ENCODE results near the gene BRD3.
A peak's percentile ranks its signal among the peaks of the same experiment; 100 is the strongest.
"Not testable (repeated sequence)": the region's sequence is repeated elsewhere in the genome, so short reads cannot be mapped to it uniquely, and the experiment has no call there.

BRD3 gene

DNA sequence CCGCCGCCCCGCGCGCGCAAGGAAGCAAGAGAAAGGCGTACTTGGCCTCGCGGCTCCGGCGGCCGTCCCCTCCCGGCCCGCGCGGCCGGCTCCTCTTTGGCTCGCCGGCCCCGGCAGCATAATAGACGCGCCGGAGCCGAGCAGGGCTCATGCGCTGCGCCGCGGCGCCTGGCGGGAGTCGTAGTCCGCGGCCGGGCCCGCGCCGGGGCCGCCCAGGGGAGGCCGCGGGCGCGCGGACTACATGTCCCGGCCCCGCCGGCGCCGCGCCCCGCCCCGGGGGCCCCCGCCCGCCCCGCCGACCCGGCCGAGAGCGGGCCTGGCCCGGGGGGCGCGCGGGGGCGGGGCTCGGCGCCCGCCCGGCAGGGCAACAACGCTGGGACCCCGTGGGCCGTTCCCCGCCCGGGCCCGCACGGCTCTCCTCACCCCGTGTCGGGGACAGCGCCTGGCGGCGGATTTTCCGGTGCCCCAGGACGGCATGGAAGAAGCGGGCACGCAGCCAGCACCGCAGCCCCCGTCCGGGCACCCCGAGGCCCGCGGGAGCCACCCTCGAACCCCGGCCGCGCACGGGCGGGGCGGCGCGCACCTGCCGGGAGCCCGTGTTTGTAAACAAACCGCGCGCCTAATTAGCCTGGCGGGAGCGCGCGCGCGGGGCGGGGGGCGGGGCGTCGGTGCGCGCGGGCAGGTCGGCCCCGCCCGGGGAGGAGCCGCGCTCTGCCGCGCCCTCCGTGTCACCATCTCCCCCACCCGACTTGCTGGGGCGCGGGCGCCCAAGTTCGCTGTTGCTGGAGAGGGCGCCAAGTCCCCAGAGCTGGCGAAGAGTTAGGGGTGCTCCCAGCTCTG lies at the start of gene BRD3:
Gene BRD3, minus strand, starts transcription at position 123 of the 840 bp plus-strand sequence. CDS start 14,549 bp downstream, outside the sequence.
- Histone ChIP-seq H3K27ac (peak within 1 kb of the TSS; percentile 88 to 99), H3K4me3 (peak within 1 kb of the TSS; percentile 92)
- TF ChIP-seq, protein P1, sequence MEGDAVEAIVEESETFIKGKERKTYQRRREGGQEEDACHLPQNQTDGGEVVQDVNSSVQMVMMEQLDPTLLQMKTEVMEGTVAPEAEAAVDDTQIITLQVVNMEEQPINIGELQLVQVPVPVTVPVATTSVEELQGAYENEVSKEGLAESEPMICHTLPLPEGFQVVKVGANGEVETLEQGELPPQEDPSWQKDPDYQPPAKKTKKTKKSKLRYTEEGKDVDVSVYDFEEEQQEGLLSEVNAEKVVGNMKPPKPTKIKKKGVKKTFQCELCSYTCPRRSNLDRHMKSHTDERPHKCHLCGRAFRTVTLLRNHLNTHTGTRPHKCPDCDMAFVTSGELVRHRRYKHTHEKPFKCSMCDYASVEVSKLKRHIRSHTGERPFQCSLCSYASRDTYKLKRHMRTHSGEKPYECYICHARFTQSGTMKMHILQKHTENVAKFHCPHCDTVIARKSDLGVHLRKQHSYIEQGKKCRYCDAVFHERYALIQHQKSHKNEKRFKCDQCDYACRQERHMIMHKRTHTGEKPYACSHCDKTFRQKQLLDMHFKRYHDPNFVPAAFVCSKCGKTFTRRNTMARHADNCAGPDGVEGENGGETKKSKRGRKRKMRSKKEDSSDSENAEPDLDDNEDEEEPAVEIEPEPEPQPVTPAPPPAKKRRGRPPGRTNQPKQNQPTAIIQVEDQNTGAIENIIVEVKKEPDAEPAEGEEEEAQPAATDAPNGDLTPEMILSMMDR (IDR thresholded peaks at IDR 0.05) = no peak
- DNase-seq (ENCODE audit: low spot score) = peak; percentile 82

DNA sequence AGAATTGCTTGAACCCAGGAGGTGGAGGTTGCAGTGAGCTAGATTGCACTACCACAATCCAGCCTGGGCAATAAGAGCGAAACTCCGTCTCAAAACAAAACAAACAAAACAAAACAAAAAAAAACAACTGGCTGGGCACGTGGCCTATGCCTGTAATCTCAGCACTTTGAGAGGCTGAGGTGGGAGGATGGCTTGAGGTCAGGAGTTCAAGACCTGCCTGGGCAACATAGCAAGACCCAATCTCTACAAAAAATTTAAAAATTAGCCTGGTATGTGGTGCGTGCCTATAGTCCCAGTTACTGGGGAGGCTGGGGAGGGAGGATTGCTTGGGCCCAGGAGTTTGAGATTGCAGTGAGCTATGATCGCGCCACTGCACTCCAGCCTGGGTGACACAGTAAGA lies 44.7 kb upstream of the BRD3 start:
- DNase-seq (ENCODE audit: low spot score) = no peak
- H3K4me3 ChIP-seq = no peak overlapping the region
- TF ChIP-seq, protein P1 (IDR thresholded peaks at IDR 0.05) = no peak
- no peak overlapping the region for H3K27ac ChIP-seq

DNA sequence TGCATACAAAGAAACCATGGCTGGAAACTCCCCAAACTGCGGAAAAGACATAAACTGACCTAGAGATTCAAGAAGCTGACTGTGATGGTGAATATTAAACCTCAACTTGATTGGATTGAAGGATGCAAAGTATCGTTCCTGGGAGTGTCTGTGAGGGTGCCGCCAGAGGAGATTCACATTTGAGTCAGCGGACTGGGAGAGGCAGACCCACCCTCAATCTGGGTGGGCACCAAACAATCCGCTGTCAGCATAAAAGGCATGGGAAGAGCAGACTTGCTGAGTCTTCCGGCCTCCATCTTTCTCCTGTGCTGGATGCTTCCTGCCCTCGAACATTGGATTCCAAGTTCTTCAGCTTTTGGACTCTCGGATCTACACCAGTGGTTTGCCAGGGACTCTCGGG lies 43.2 kb upstream of the BRD3 start:
- DNase-seq (ENCODE audit: low spot score) = no peak
- Histone ChIP-seq H3K27ac (no peak overlapping the region), H3K4me3 (no peak overlapping the region)
- TF ChIP-seq, protein P1 (IDR thresholded peaks at IDR 0.05) = no peak

DNA sequence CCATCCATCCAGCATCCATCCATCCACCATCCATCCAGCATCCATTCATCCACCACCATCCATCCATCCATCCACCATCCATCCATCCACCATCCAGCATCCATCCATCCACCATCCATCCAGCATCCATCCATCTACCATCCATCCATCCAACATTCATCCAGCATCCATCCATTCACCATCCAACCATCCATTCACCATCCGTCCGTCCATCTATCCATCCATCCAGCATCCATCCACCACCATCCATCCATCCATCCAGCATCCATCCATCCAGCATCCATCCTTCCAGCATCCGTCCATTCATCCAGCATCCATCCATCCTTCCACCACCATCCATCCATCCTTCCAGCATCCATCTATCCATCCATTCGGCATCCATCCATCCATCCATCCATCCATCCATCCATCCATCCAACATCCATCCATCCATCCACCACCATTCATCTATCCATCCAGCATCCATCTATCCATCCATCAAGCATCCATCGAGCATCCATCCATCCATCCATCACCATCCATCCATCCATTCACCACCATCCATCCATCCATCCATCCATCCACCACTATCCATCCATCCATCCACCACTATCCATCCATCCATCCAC lies 35.7 kb upstream of the BRD3 start:
- DNase-seq (ENCODE audit: low spot score) = no peak
- no peak overlapping the region for H3K27ac ChIP-seq
- TF ChIP-seq, protein P1 (IDR thresholded peaks at IDR 0.05) = no peak
- H3K4me3 ChIP-seq = no peak overlapping the region

DNA sequence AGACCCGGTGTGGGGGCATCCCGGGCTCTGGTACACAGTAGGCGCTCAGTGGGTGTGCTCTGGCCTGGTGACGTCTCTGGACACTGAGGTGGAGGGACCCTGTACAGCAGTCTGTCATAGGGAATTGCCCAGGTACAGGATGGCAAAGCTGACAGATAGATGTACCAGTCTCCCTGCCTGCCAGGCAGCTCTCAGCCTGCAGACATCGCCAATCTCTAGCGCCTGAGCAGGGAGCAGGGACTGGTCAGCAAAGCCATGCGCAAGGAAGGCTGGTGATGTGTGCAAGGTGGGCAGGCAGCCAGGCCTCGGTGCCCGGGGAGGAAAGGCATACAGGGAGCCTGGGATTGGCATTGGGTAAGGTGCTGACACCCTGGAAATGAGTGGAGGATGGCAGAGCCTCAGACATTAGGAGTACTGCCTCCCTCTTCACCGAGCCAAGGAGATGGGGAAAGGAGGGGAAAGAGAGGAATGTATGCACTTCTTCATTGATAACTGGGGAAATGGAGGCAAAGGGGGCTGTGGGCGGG lies 33.9 kb upstream of the BRD3 start:
- DNase-seq (ENCODE audit: low spot score) = no peak
- TF ChIP-seq, protein P1 (IDR thresholded peaks at IDR 0.05) = no peak
- no peak overlapping the region for H3K27ac ChIP-seq
- H3K4me3 ChIP-seq = no peak overlapping the region

DNA sequence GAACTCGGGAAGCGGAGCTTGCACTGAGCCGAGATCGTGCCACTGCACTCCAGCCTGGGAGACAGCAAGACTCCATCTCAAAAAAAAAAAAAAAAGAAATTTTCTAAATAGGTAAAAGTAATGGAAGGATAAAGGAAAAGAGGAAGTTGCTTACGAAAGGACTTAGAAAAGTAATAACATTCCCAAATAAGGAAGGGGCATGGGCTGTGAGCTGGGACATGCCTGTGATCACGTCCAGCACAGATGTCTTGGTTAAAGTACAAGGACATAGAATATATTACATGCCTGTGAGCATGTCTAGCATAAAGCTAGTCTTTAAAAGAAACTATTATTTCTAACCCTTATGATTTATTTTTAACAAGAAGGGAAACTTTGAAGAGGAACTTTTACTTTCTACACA lies 33.3 kb upstream of the BRD3 start:
- DNase-seq (ENCODE audit: low spot score); H3K27ac ChIP-seq; H3K4me3 ChIP-seq: not testable (repeated sequence)

DNA sequence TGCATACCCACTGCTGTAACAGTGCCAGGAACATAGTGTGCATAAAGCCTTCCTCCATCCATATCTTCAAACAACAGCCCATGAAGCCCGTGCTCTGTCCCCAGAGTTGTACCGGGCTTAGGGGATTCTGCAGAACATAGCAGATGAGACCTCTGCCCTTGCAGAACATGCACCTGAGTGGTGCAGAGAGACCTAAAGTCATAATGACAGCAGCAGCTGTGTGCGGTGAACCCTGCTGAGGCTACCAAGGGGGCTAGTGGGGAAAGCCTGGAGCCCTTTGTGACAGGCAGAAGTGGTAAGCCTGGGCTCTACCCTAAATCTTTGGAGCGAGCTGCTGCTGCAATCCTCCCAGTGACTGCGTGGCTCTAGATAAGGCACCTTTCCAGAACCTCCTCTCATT lies 32.2 kb upstream of the BRD3 start:
- TF ChIP-seq, protein P1 (IDR thresholded peaks at IDR 0.05) = no peak
- no peak overlapping the region for H3K27ac ChIP-seq
- DNase-seq (ENCODE audit: low spot score) = no peak
- no peak overlapping the region for H3K4me3 ChIP-seq

Measured in coronary artery (tissue), 2 donors.